ENCODE results near the gene DRC1. TPM values are rescaled to one million over a fixed set of nuclear protein-coding genes. Genes with fewer than 3 reads are reported as not detected.

The DRC1 gene
- total RNA-seq, 4 donors from 2014 or later: 0.45 TPM; not detected in 3

DNA sequence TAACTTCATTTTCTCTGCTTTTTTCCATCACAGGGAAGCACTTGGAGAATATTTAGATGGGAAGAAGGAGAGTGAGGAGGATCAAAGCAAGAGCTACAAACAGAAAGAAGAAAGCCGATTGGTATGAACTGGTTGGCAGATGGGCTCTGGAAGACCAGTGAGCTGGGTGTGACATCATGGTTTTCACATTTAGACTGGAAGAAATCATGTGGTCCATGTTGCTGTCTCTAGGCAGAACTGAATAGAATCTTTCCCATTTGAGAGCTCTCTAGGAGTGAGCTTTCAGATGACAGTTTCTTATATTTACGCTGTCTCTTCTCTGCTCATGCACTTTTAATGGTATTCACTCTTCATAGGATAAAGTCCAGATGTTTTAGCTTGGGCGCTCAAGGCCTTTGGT lies 12.6 kb downstream of the DRC1 start:
- Histone ChIP-seq H3K36me3 (no peaks in the 10 kb centered on the region), H3K27ac (replicated peaks in 1 of 4) (no peak overlapping the region), H3K4me3 (no peak overlapping the region), H3K9me3 (no peaks in the 10 kb centered on the region), H3K4me1 (no peaks in the 10 kb centered on the region), H3K27me3 (no peaks in the 10 kb centered on the region)
- intact Hi-C loops (cut with DNase I): no loop called here
- TF ChIP-seq POLR2AphosphoS5 (IDR thresholded peaks at IDR 0.05): no peak
- TF ChIP-seq POLR2A (IDR thresholded peaks at IDR 0.05; ENCODE audit: low read depth): no peak
- TF ChIP-seq, protein P1, sequence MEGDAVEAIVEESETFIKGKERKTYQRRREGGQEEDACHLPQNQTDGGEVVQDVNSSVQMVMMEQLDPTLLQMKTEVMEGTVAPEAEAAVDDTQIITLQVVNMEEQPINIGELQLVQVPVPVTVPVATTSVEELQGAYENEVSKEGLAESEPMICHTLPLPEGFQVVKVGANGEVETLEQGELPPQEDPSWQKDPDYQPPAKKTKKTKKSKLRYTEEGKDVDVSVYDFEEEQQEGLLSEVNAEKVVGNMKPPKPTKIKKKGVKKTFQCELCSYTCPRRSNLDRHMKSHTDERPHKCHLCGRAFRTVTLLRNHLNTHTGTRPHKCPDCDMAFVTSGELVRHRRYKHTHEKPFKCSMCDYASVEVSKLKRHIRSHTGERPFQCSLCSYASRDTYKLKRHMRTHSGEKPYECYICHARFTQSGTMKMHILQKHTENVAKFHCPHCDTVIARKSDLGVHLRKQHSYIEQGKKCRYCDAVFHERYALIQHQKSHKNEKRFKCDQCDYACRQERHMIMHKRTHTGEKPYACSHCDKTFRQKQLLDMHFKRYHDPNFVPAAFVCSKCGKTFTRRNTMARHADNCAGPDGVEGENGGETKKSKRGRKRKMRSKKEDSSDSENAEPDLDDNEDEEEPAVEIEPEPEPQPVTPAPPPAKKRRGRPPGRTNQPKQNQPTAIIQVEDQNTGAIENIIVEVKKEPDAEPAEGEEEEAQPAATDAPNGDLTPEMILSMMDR (IDR thresholded peaks at IDR 0.05): no peak
- no peak for TF ChIP-seq EP300 (IDR thresholded peaks at IDR 0.05)
- DNase-seq (ENCODE audit: extremely low spot score): no peak
- WGBS: 76% methylated on average over 3 of the region's 3 CpGs

DNA sequence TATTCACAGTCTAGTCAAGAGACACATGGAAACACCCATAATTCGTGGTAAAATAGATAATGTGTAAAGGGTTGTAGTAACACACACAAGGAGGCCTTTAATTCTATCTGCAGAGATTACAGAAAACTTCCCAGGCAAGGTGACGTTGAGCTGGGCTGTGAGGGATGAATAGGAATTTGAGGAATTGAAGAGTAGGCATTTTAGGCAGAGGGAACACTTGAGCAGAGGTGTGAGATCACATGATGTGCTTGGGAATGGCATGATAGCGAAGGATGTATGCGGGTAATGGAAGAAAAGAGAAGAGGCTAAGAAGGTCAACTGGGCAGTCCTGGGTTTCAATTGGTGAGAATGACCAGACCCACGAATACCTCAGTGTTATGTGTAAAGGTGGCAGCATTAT lies 20.2 kb downstream of the DRC1 start:
- TF ChIP-seq EP300 (IDR thresholded peaks at IDR 0.05) (no peak), POLR2AphosphoS5 (IDR thresholded peaks at IDR 0.05) (no peak), POLR2A (IDR thresholded peaks at IDR 0.05; ENCODE audit: low read depth) (no peak)
- TF ChIP-seq, protein P1 (IDR thresholded peaks at IDR 0.05): no peak
- DNase-seq (ENCODE audit: extremely low spot score): no peak
- Histone ChIP-seq H3K27me3 (no peaks in the 10 kb centered on the region), H3K9me3 (no peaks in the 10 kb centered on the region), H3K36me3 (no peaks in the 10 kb centered on the region), H3K4me3 (no peak overlapping the region), H3K27ac (replicated peaks in 1 of 4) (no peak overlapping the region), H3K4me1 (no peaks in the 10 kb centered on the region)
- intact Hi-C loops (cut with DNase I): no loop called here
- WGBS: 90% methylated on average over 5 of the region's 5 CpGs

DNA sequence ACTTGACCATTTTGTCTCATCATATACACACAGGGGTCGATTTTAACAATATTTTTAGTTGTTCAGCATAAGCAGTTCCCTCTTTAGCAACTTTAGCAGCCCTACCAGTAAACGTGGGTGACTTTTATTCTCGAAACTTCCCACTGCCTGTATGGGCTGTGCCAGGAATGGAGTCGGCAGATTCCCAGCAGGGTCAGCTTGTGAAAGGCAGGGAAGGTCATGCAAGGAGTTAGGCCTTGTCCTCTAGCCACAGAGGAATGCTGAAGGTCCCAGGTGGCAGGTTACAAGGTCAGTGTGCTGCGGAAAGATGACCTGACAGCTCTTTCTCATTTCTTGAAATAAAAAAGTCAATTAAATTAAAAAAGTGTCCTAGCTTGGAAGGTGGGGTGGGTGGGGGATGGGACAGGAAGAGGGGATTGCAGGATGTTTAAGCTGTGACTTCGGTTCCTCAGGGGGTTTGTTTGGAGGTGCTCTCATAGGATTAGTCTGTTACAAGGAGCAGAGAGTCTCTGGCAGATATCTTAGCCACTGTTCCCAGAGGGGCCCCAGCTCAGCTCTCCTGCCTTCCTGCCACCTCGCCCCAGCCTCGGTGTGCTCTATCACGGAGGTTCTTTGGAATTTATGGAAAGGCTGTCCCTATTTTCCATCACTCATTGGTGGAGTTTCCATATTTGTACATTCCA lies 21.4 kb downstream of the DRC1 start:
- Histone ChIP-seq H3K4me3 (no peak overlapping the region), H3K27ac (replicated peaks in 1 of 4) (no peak overlapping the region), H3K9me3 (no peaks in the 10 kb centered on the region), H3K4me1 (no peaks in the 10 kb centered on the region), H3K36me3 (no peaks in the 10 kb centered on the region), H3K27me3 (no peaks in the 10 kb centered on the region)
- TF ChIP-seq, protein P1 (IDR thresholded peaks at IDR 0.05): no peak
- no peak for TF ChIP-seq EP300 (IDR thresholded peaks at IDR 0.05)
- no peak for TF ChIP-seq POLR2AphosphoS5 (IDR thresholded peaks at IDR 0.05)
- no peak for TF ChIP-seq POLR2A (IDR thresholded peaks at IDR 0.05; ENCODE audit: low read depth)
- intact Hi-C loops (cut with DNase I): no loop called here
- no peak for DNase-seq (ENCODE audit: extremely low spot score)
- WGBS: 54% methylated on average over 9 of the region's 9 CpGs

DNA sequence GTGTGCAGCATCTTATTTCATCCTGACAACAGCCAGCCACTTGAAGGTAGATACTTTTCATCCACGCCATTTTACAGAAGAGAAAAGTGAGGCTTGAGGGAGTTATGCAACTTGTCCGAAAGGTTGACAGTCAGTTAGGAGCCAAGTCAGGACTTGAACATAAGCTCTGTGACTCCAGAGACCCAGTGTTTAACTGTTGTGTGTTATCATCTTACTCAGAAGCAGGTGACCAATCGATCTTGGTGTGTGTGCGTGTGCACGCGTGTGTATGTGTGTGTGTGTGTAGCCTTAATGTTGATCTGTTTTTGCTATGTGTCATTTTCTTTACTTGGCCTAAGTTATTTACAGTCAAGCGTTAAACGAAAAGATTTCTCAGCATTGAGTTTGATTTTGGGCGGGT lies 22.0 kb downstream of the DRC1 start:
- intact Hi-C loops (cut with DNase I): no loop called here
- H3K4me3 ChIP-seq: no peak overlapping the region
- TF ChIP-seq EP300 (IDR thresholded peaks at IDR 0.05) (no peak), POLR2A (IDR thresholded peaks at IDR 0.05; ENCODE audit: low read depth) (no peak)
- no peaks in the 10 kb centered on the region for H3K27me3 ChIP-seq
- H3K36me3 ChIP-seq: no peaks in the 10 kb centered on the region
- no peaks in the 10 kb centered on the region for H3K9me3 ChIP-seq
- WGBS: 92% methylated on average over 9 of the region's 9 CpGs
- DNase-seq (ENCODE audit: extremely low spot score): no peak
- H3K27ac ChIP-seq (replicated peaks in 1 of 4): no peak overlapping the region
- no peaks in the 10 kb centered on the region for H3K4me1 ChIP-seq

DNA sequence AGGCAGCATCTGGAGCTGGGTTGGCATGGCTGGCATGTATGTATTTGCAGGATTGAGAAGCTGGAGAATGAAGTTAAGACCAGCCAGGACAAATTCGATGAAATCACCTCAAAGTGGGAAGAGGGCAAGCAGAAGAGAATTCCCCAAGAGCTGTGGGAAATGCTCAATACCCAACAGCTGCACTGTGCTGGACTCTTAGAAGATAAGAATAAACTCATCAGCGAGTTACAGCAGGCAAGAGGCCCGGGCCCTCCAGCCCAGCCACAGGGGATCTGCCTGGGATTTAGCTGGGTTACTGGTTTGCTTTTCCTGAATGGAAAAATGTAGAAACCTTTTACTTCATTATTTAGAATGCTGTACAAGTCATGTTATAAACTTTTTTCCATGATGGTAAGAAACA lies 22.5 kb downstream of the DRC1 start:
- Histone ChIP-seq H3K4me1 (no peaks in the 10 kb centered on the region), H3K4me3 (no peak overlapping the region), H3K27me3 (no peaks in the 10 kb centered on the region), H3K9me3 (no peaks in the 10 kb centered on the region), H3K36me3 (no peaks in the 10 kb centered on the region), H3K27ac (replicated peaks in 1 of 4) (no peak overlapping the region)
- TF ChIP-seq, protein P1 (IDR thresholded peaks at IDR 0.05): no peak
- TF ChIP-seq POLR2AphosphoS5 (IDR thresholded peaks at IDR 0.05) (no peak), POLR2A (IDR thresholded peaks at IDR 0.05; ENCODE audit: low read depth) (no peak), EP300 (IDR thresholded peaks at IDR 0.05) (no peak)
- DNase-seq (ENCODE audit: extremely low spot score): no peak
- intact Hi-C loops (cut with DNase I): no loop called here
- 70% methylated on average over 3 of the region's 3 CpGs for WGBS

Data from esophagus muscularis mucosa (tissue), 4 donors.